ENCODE measurements around the gene EVI5L. TPM values are rescaled to one million over a fixed set of nuclear protein-coding genes. Genes with fewer than 3 reads are reported as not detected.

EVI5L gene
- total RNA-seq, 1 donor from 2014 or later: 11.6 TPM

- no peak for DNase-seq (ENCODE audit: low spot score)
Measured at GRCh38 chr19:7911508-7912143, 81.6 kb downstream of the EVI5L start.

- DNase-seq (ENCODE audit: low spot score): no peak
Measured at GRCh38 chr19:7912144-7912696, 82.2 kb downstream of the EVI5L start.

GRCh38 chr19:7912697-7913564 is 82.9 kb downstream of the EVI5L start:
- no peak for DNase-seq (ENCODE audit: low spot score)

GRCh38 chr19:7913652-7914051 is 83.6 kb downstream of the EVI5L start:
- DNase-seq (ENCODE audit: low spot score): no peak

GRCh38 chr19:7914099-7914498 is 84.1 kb downstream of the EVI5L start:
- no peak for DNase-seq (ENCODE audit: low spot score)

Other genes starting within 250 kb of the EVI5L start
- gene CAMSAP3, start 234.4 kb upstream of the EVI5L start, total RNA-seq (ENCODE audit: insufficient read depth, low replicate concordance): 1.2 TPM
- gene XAB2, start 200.7 kb upstream of the EVI5L start, total RNA-seq (ENCODE audit: insufficient read depth, low replicate concordance): 18.3 TPM
- 25.5 TPM for gene PET100, start 200.4 kb upstream of the EVI5L start, total RNA-seq (ENCODE audit: insufficient read depth, low replicate concordance)
- not detected for gene PCP2, start 196.5 kb upstream of the EVI5L start, total RNA-seq (ENCODE audit: insufficient read depth, low replicate concordance)
- 8.4 TPM for gene STXBP2, start 193.1 kb upstream of the EVI5L start, total RNA-seq (ENCODE audit: insufficient read depth, low replicate concordance)
- not detected for gene RETN, start 161.2 kb upstream of the EVI5L start, total RNA-seq (ENCODE audit: insufficient read depth, low replicate concordance)
- 0.96 TPM for gene MCEMP1, start 153.1 kb upstream of the EVI5L start, total RNA-seq (ENCODE audit: insufficient read depth, low replicate concordance)
- 19.3 TPM for gene TRAPPC5, start 149.4 kb upstream of the EVI5L start, total RNA-seq (ENCODE audit: insufficient read depth, low replicate concordance)
- not detected for gene FCER2, start 128.1 kb upstream of the EVI5L start, total RNA-seq (ENCODE audit: insufficient read depth, low replicate concordance)
- 1.2 TPM for gene CLEC4G, start 98.1 kb upstream of the EVI5L start, total RNA-seq (ENCODE audit: insufficient read depth, low replicate concordance)
- gene CD209, start 82.7 kb upstream of the EVI5L start, total RNA-seq (ENCODE audit: insufficient read depth, low replicate concordance): 17.8 TPM
- gene CLEC4M, start 67.0 kb upstream of the EVI5L start, total RNA-seq (ENCODE audit: insufficient read depth, low replicate concordance): 1.7 TPM
- gene PRR36, start 44.2 kb downstream of the EVI5L start, total RNA-seq (ENCODE audit: insufficient read depth, low replicate concordance): 0.96 TPM
- 0.48 TPM for gene LRRC8E, start 58.3 kb downstream of the EVI5L start, total RNA-seq (ENCODE audit: insufficient read depth, low replicate concordance)
- gene MAP2K7, start 73.7 kb downstream of the EVI5L start, total RNA-seq (ENCODE audit: insufficient read depth, low replicate concordance): 9.6 TPM
- not detected for gene TGFBR3L, start 84.6 kb downstream of the EVI5L start, total RNA-seq (ENCODE audit: insufficient read depth, low replicate concordance)
- gene SNAPC2, start 90.1 kb downstream of the EVI5L start, total RNA-seq (ENCODE audit: insufficient read depth, low replicate concordance): 8.9 TPM
- gene CTXN1, start 95.9 kb downstream of the EVI5L start, total RNA-seq (ENCODE audit: insufficient read depth, low replicate concordance): 6.0 TPM
- gene TIMM44, start 113.4 kb downstream of the EVI5L start, total RNA-seq (ENCODE audit: insufficient read depth, low replicate concordance): 58.0 TPM
- 16.1 TPM for gene ELAVL1, start 175.4 kb downstream of the EVI5L start, total RNA-seq (ENCODE audit: insufficient read depth, low replicate concordance)
- gene CCL25, start 222.5 kb downstream of the EVI5L start, total RNA-seq (ENCODE audit: insufficient read depth, low replicate concordance): not detected

Measured in umbilical cord (tissue), 2 donors.